Kidney capillary endothelial cell (primary cell): ENCODE measurements around the gene RIPK3.
A peak's percentile ranks its signal among the peaks of the same experiment; 100 is the strongest.

Source experiments
- DNase-seq: peaks from one replicate; pipeline ENCODE4 v3.0.0-alpha.2; 2018; ENCODE audit warnings: low spot score

Gene RIPK3

GRCh38 chr14:24321212-24321975 lies 18.4 kb downstream of the RIPK3 start:
- no peak for DNase-seq

- DNase-seq: no peak
These were observed 22.5 kb downstream of the RIPK3 start for GRCh38 chr14:24317141-24317928.

- no peak for DNase-seq
These were observed 23.2 kb downstream of the RIPK3 start for GRCh38 chr14:24316597-24316950.

- DNase-seq: no peak
These were observed 23.8 kb downstream of the RIPK3 start for GRCh38 chr14:24315807-24316596.

- DNase-seq: no peak
These were observed 24.5 kb downstream of the RIPK3 start for GRCh38 chr14:24315243-24315806.

- no peak for DNase-seq
These were observed 25.2 kb downstream of the RIPK3 start for GRCh38 chr14:24314377-24315193.

- DNase-seq: no peak
These were observed 25.9 kb downstream of the RIPK3 start for GRCh38 chr14:24313913-24314312.

GRCh38 chr14:24312736-24313507 lies 26.9 kb downstream of the RIPK3 start:
- peak; percentile 73 for DNase-seq

GRCh38 chr14:24311837-24312615 lies 27.8 kb downstream of the RIPK3 start:
- no peak for DNase-seq

- DNase-seq: peak; percentile 91
These were observed 28.9 kb downstream of the RIPK3 start, which contains the start of gene LTB4R for GRCh38 chr14:24310646-24311604. Gene LTB4R, plus strand, starts transcription at chr14:24311502. Its CDS starts 4,150 bp downstream, at chr14:24315652.

- no peak for DNase-seq
These were observed 29.5 kb downstream of the RIPK3 start for GRCh38 chr14:24310265-24310645.

GRCh38 chr14:24309538-24310264 lies 30.1 kb downstream of the RIPK3 start, which contains the start of gene LTB4R2:
Gene LTB4R2, plus strand, starts transcription at chr14:24310140. Its CDS starts 525 bp downstream, at chr14:24310665.
- no peak for DNase-seq

- no peak for DNase-seq
These were observed 31.3 kb downstream of the RIPK3 start for GRCh38 chr14:24308342-24309124.

GRCh38 chr14:24307575-24308341 lies 32.0 kb downstream of the RIPK3 start, which contains the start of gene CIDEB:
Gene CIDEB, minus strand, starts transcription at chr14:24307977. Its CDS starts 119 bp downstream, at chr14:24307858.
- DNase-seq: peak; percentile 70

GRCh38 chr14:24307156-24307574 lies 32.6 kb downstream of the RIPK3 start:
- no peak for DNase-seq

GRCh38 chr14:24304019-24304387 lies 35.8 kb downstream of the RIPK3 start:
- DNase-seq: no peak
